ENCODE measurements around the gene SLC5A1. TPM values are rescaled to one million over a fixed set of nuclear protein-coding genes. Genes with fewer than 3 reads are reported as not detected.
A peak's percentile ranks its signal among the peaks of the same experiment; 100 is the strongest.
"Not testable (repeated sequence)": the region's sequence is repeated elsewhere in the genome, so short reads cannot be mapped to it uniquely, and the experiment has no call there.

SLC5A1 gene
- total and polyA plus RNA-seq, 2 of the 8 experiments (the other 6 are each of a cell fraction or from before 2014, with no cell fraction given), result 0.06 TPM; not detected in 1

GRCh38 chr22:32154727-32155126 is 111.7 kb downstream of the SLC5A1 start:
- H3K18ac ChIP-seq (ENCODE audit: extremely low read depth, low read length); H3K9ac ChIP-seq (replicated peaks in 1 of 4; ENCODE audit: extremely low read depth in 1 of 4, low read depth in 3 of 4, low read length in 3 of 4); H2AFZ ChIP-seq (ENCODE audit: low read length); H2BK20ac ChIP-seq (ENCODE audit: low read length); H3K9me3 ChIP-seq (ENCODE audit: insufficient read depth in 2 of 2, low read depth in 1 of 2, low read length in 1 of 2); FAIRE-seq; H2BK15ac ChIP-seq (ENCODE audit: low read length); H2BK120ac ChIP-seq (replicated peaks; ENCODE audit: low read depth, low read length); DNase-seq (ENCODE audit: low read depth in 1 of 2, low spot score in 2 of 2); H3K4me2 ChIP-seq (ENCODE audit: insufficient read depth in 1 of 2, low read depth in 2 of 2, low read length in 2 of 2); H4K8ac ChIP-seq (ENCODE audit: extremely low read depth, insufficient read depth, low read length); H3K27me3 ChIP-seq (replicated peaks in 1 of 4; ENCODE audit: control insufficient read depth in 3 of 4, extremely low read depth in 1 of 4, insufficient read depth in 3 of 4, low read length in 3 of 4); H4K20me1 ChIP-seq (replicated peaks in 1 of 2; ENCODE audit: control insufficient read depth in 1 of 2, insufficient read depth in 2 of 2, low read length in 2 of 2); H4K5ac ChIP-seq (ENCODE audit: insufficient read length, low read depth, low read length); H3K56ac ChIP-seq (replicated peaks; ENCODE audit: insufficient read length, low read depth, low read length); H3K23ac ChIP-seq (ENCODE audit: insufficient read length); H3K36me3 ChIP-seq (ENCODE audit: control insufficient read depth in 2 of 4, insufficient read depth in 4 of 4, low read length in 3 of 4); H3K79me1 ChIP-seq (ENCODE audit: low read depth, low read length); H3K27ac ChIP-seq (ENCODE audit: low read depth, low read length); H2BK12ac ChIP-seq (ENCODE audit: low read depth, low read length); H3K4me1 ChIP-seq (replicated peaks in 1 of 4; ENCODE audit: control insufficient read depth in 3 of 4, insufficient read depth in 4 of 4, low read length in 3 of 4); H3K14ac ChIP-seq (ENCODE audit: insufficient read length); POLR2A ChIA-PET (ENCODE audit: partially characterized antibody); H3K4ac ChIP-seq (replicated peaks; ENCODE audit: insufficient read length, low read depth, low read length); H3K4me3 ChIP-seq (ENCODE audit: extremely low read depth in 1 of 4, insufficient read depth in 2 of 4, low read depth in 3 of 4, low read length in 4 of 4); H3K79me2 ChIP-seq (ENCODE audit: control insufficient read depth in 1 of 2, insufficient read depth in 2 of 2, low read length in 2 of 2); H2BK5ac ChIP-seq (ENCODE audit: low read depth, low read length); H2AK5ac ChIP-seq (ENCODE audit: low read depth, low read length); H4K91ac ChIP-seq (replicated peaks; ENCODE audit: insufficient read length, low read length); H3K23me2 ChIP-seq (ENCODE audit: low read depth, low read length): not testable (repeated sequence)
- 90% methylated on average over 4 of the region's 4 CpGs; no CpG with 5 or more reads in 1 of the 2 experiments for WGBS, 2 experiments (ENCODE audit: extremely low coverage in 1 of 2, insufficient coverage in 1 of 2, insufficient read length in 1 of 2, insufficient replicate concordance in 2 of 2, low coverage in 1 of 2, low lambda C conversion rate in 2 of 2, missing lambda C conversion rate in 1 of 2)
- CTCF ChIA-PET (ENCODE audit: partially characterized antibody), result interaction anchor here (1.2 kb wide), 1 partner anchor 53 kb away, joined by 3 read pairs; no protein-coding TSS in a partner anchor

- H3K18ac ChIP-seq (ENCODE audit: extremely low read depth, low read length); H2BK20ac ChIP-seq (ENCODE audit: low read length); H2AFZ ChIP-seq (ENCODE audit: low read length); CTCF ChIA-PET (ENCODE audit: partially characterized antibody); H3K79me1 ChIP-seq (ENCODE audit: low read depth, low read length); H2BK120ac ChIP-seq (replicated peaks; ENCODE audit: low read depth, low read length); H4K5ac ChIP-seq (ENCODE audit: insufficient read length, low read depth, low read length); H3K4me1 ChIP-seq (replicated peaks in 1 of 4; ENCODE audit: control insufficient read depth in 3 of 4, insufficient read depth in 4 of 4, low read length in 3 of 4); H3K4me2 ChIP-seq (ENCODE audit: insufficient read depth in 1 of 2, low read depth in 2 of 2, low read length in 2 of 2); POLR2A ChIA-PET (ENCODE audit: partially characterized antibody); H3K27ac ChIP-seq (ENCODE audit: low read depth, low read length); DNase-seq (ENCODE audit: low read depth in 1 of 2, low spot score in 2 of 2); H2BK12ac ChIP-seq (ENCODE audit: low read depth, low read length); H3K23me2 ChIP-seq (ENCODE audit: low read depth, low read length); H3K4me3 ChIP-seq (ENCODE audit: extremely low read depth in 1 of 4, insufficient read depth in 2 of 4, low read depth in 3 of 4, low read length in 4 of 4); H3K23ac ChIP-seq (ENCODE audit: insufficient read length); H3K9ac ChIP-seq (replicated peaks in 1 of 4; ENCODE audit: extremely low read depth in 1 of 4, low read depth in 3 of 4, low read length in 3 of 4); H3K9me3 ChIP-seq (ENCODE audit: insufficient read depth in 2 of 2, low read depth in 1 of 2, low read length in 1 of 2); H4K8ac ChIP-seq (ENCODE audit: extremely low read depth, insufficient read depth, low read length); H4K20me1 ChIP-seq (replicated peaks in 1 of 2; ENCODE audit: control insufficient read depth in 1 of 2, insufficient read depth in 2 of 2, low read length in 2 of 2); H2BK15ac ChIP-seq (ENCODE audit: low read length); H3K79me2 ChIP-seq (ENCODE audit: control insufficient read depth in 1 of 2, insufficient read depth in 2 of 2, low read length in 2 of 2); H2AK5ac ChIP-seq (ENCODE audit: low read depth, low read length); H3K56ac ChIP-seq (replicated peaks; ENCODE audit: insufficient read length, low read depth, low read length); H3K27me3 ChIP-seq (replicated peaks in 1 of 4; ENCODE audit: control insufficient read depth in 3 of 4, extremely low read depth in 1 of 4, insufficient read depth in 3 of 4, low read length in 3 of 4); H3K14ac ChIP-seq (ENCODE audit: insufficient read length); H3K36me3 ChIP-seq (ENCODE audit: control insufficient read depth in 2 of 4, insufficient read depth in 4 of 4, low read length in 3 of 4); H4K91ac ChIP-seq (replicated peaks; ENCODE audit: insufficient read length, low read length); H2BK5ac ChIP-seq (ENCODE audit: low read depth, low read length); H3K4ac ChIP-seq (replicated peaks; ENCODE audit: insufficient read length, low read depth, low read length): not testable (repeated sequence)
- peak; percentile 19 for FAIRE-seq
- 78% methylated on average over 4 of the region's 5 CpGs; no CpG with 5 or more reads in 1 of the 2 experiments for WGBS, 2 experiments (ENCODE audit: extremely low coverage in 1 of 2, insufficient coverage in 1 of 2, insufficient read length in 1 of 2, insufficient replicate concordance in 2 of 2, low coverage in 1 of 2, low lambda C conversion rate in 2 of 2, missing lambda C conversion rate in 1 of 2)
Measured at GRCh38 chr22:32157632-32158031, 114.6 kb downstream of the SLC5A1 start.

Measured in H1 (cell line).